H9 (cell line): ENCODE data around the gene ARL16. TPM values are rescaled to one million over a fixed set of nuclear protein-coding genes. Genes with fewer than 3 reads are reported as not detected.

ENCODE experiments used
- DNase-seq: peaks from one replicate; pipeline ENCODE4 v3.0.0-alpha.2; 2017
- H2AFZ ChIP-seq: one replicate; pipeline ENCODE4 v1.6.1; 2013; ENCODE audit warnings: mild to moderate bottlenecking, low read length, control low read depth, moderate library complexity
- H2AK5ac ChIP-seq: 2 replicates; pipeline ENCODE4 v1.6.1; 2013; ENCODE audit warnings: low read length, control low read depth, mixed read lengths; ENCODE audit not compliant: insufficient read length
- H2BK120ac ChIP-seq: one replicate; pipeline ENCODE4 v1.6.1; 2013; ENCODE audit warnings: low read depth, mild to moderate bottlenecking, low read length, control low read depth, inconsistent platforms; ENCODE audit not compliant: poor library complexity, severe bottlenecking
- H2BK12ac ChIP-seq: 2 replicates; pipeline ENCODE4 v1.6.1; 2013; ENCODE audit warnings: low read length, control low read depth, mixed read lengths, low read depth; ENCODE audit not compliant: insufficient read length
- H2BK15ac ChIP-seq: 2 replicates; pipeline ENCODE4 v1.6.1; 2013; ENCODE audit warnings: low read depth, low read length, control low read depth
- H2BK20ac ChIP-seq: one replicate; pipeline ENCODE4 v1.6.1; 2013; ENCODE audit warnings: low read depth, mild to moderate bottlenecking, low read length, control low read depth, inconsistent platforms; ENCODE audit not compliant: poor library complexity, severe bottlenecking
- H2BK5ac ChIP-seq: 2 replicates; pipeline ENCODE4 v1.6.1; 2013; ENCODE audit warnings: low read length, control low read depth, mixed read lengths; ENCODE audit not compliant: insufficient read length
- H3K14ac ChIP-seq: 2 replicates; pipeline ENCODE4 v1.6.1; 2013; ENCODE audit warnings: low read length, control low read depth; ENCODE audit not compliant: insufficient read depth
- H3K18ac ChIP-seq: 2 replicates; pipeline ENCODE4 v1.6.1; 2013; ENCODE audit warnings: low read depth, mild to moderate bottlenecking, mixed read lengths, low read length, control low read depth; ENCODE audit not compliant: insufficient read length
- H3K23ac ChIP-seq: 2 replicates; pipeline ENCODE4 v1.6.1; 2013; ENCODE audit warnings: low read length, control low read depth, mixed read lengths, low read depth; ENCODE audit not compliant: insufficient read length
- H3K23me2 ChIP-seq: 2 replicates; pipeline ENCODE4 v1.6.1; 2013; ENCODE audit warnings: low read depth, mild to moderate bottlenecking, mixed read lengths, low read length, control low read depth; ENCODE audit not compliant: insufficient read length, poor library complexity, severe bottlenecking
- H3K27ac ChIP-seq: 2 replicates; pipeline ENCODE4 v1.5.1; 2013; ENCODE audit warnings: low read length, control low read depth, mixed read lengths, low read depth; ENCODE audit not compliant: insufficient read length
- H3K27me3 ChIP-seq: 2 replicates; pipeline ENCODE4 v1.6.1; 2013; ENCODE audit warnings: low read length, control low read depth, inconsistent platforms; ENCODE audit not compliant: insufficient read depth
- H3K4ac ChIP-seq: 2 replicates; pipeline ENCODE4 v1.6.1; 2013; ENCODE audit warnings: low read depth, mild to moderate bottlenecking, control low read depth, inconsistent platforms, low read length, moderate library complexity
- H3K4me1 ChIP-seq: 2 replicates; pipeline ENCODE4 v1.6.1; 2013; ENCODE audit warnings: low read length, control low read depth, inconsistent platforms; ENCODE audit not compliant: insufficient read depth
- H3K4me2 ChIP-seq: 2 replicates; pipeline ENCODE4 v1.6.1; 2013; ENCODE audit warnings: low read length, control low read depth, mixed read lengths; ENCODE audit not compliant: insufficient read length, insufficient read depth
- H3K56ac ChIP-seq: 2 replicates; pipeline ENCODE4 v1.6.1; 2013; ENCODE audit warnings: low read depth, mild to moderate bottlenecking, mixed read lengths, low read length, control low read depth; ENCODE audit not compliant: insufficient read length
- H3K79me1 ChIP-seq: 2 replicates; pipeline ENCODE4 v1.6.1; 2013; ENCODE audit warnings: low read depth, mild to moderate bottlenecking, moderate library complexity, low read length, control low read depth, inconsistent platforms; ENCODE audit not compliant: insufficient read depth, poor library complexity, severe bottlenecking
- H3K79me2 ChIP-seq: 2 replicates; pipeline ENCODE4 v1.6.1; 2013; ENCODE audit warnings: low read length, control low read depth, inconsistent platforms; ENCODE audit not compliant: insufficient read depth
- H3K9ac ChIP-seq: 2 replicates; pipeline ENCODE4 v1.6.1; 2013; ENCODE audit warnings: low read length, control low read depth, mixed read lengths; ENCODE audit not compliant: insufficient read length; ENCODE audit errors: extremely low read depth
- H3K9me3 ChIP-seq: one replicate; pipeline ENCODE4 v1.6.1; 2013; ENCODE audit warnings: low read depth, low read length, inconsistent platforms; ENCODE audit not compliant: control insufficient read depth
- H3T11ph ChIP-seq: one replicate; pipeline ENCODE4 v1.6.1; 2013; ENCODE audit warnings: mild to moderate bottlenecking, low read length, control low read depth, inconsistent platforms
- H4K20me1 ChIP-seq: one replicate; pipeline ENCODE4 v1.6.1; 2013; ENCODE audit not compliant: control insufficient read depth, insufficient read length, insufficient read depth
- H4K5ac ChIP-seq: 2 replicates; pipeline ENCODE4 v1.6.1; 2013; ENCODE audit warnings: low read depth, mild to moderate bottlenecking, mixed read lengths, low read length, control low read depth; ENCODE audit not compliant: insufficient read length
- H4K8ac ChIP-seq: replicated peaks from 2 replicates; pipeline ENCODE4 v1.6.1; 2013; ENCODE audit warnings: low read length, control low read depth, mixed read lengths, low read depth; ENCODE audit not compliant: insufficient read length
- H4K91ac ChIP-seq: 2 replicates; pipeline ENCODE4 v1.6.1; 2013; ENCODE audit warnings: low read depth, mild to moderate bottlenecking, moderate library complexity, mixed read lengths, low read length, control low read depth; ENCODE audit not compliant: insufficient read length
- H3K27ac Mint-ChIP-seq, 3 experiments: 2 replicates in 2 of 3; 3 replicates in 1 of 3; pipeline ENCODE4 v1.8.0; 2020 to 2021; ENCODE audit warnings: mixed read lengths in 3 of 3, mild to moderate bottlenecking in 1 of 3, moderate library complexity in 1 of 3
- H3K27me3 Mint-ChIP-seq: 2 replicates; pipeline ENCODE4 v1.8.0; 2021; ENCODE audit warnings: low read depth, mild to moderate bottlenecking, moderate library complexity, mixed read lengths
- H3K36me3 Mint-ChIP-seq, 3 experiments: 2 replicates in 2 of 3; 3 replicates in 1 of 3; pipeline ENCODE4 v1.8.0; 2020 to 2021; ENCODE audit warnings: low read depth in 3 of 3, mixed read lengths in 3 of 3; ENCODE audit not compliant: insufficient read depth in 1 of 3
- H3K4me1 Mint-ChIP-seq, 2 experiments: 2 replicates each; pipeline ENCODE4 v1.8.0; 2020; ENCODE audit warnings: mixed read lengths in 2 of 2
- H3K4me3 Mint-ChIP-seq, 2 experiments: 2 replicates in 1 of 2; 3 replicates in 1 of 2; pipeline ENCODE4 v1.8.0; 2020 to 2021; ENCODE audit warnings: mild to moderate bottlenecking in 2 of 2, mixed read lengths in 2 of 2, moderate library complexity in 1 of 2
- H3K9me3 Mint-ChIP-seq, 2 experiments: 2 replicates in 1 of 2; 3 replicates in 1 of 2; pipeline ENCODE4 v1.8.0; 2020; ENCODE audit warnings: mild to moderate bottlenecking in 2 of 2, mixed read lengths in 2 of 2, moderate library complexity in 1 of 2
- WGBS: extraction: QIAGEN DNeasy Blood & Tissue Kit; methylation state at CpG from one replicate; pipeline ENCODE4 v1.1.7; 2013; ENCODE audit warnings: missing lambda C conversion rate, low lambda C conversion rate, mixed read lengths; ENCODE audit not compliant: insufficient read length; ENCODE audit errors: extremely low coverage; 5-methylcytosine and 5-hydroxymethylcytosine counted together
- total RNA-seq: library from RNA; stranded (reverse); gene quantifications from 2 replicates; pipeline ENCODE4 v1.2.1, GENCODE V29; 2021
- TF ChIP-seq, protein P1 (sequence below): fragments of 200-600 bp; sonication (generic); conservative IDR thresholded peaks from 3 replicates; pipeline ENCODE4 v1.8.0; 2021; ENCODE audit warnings: antibody characterized with exemption, mild to moderate bottlenecking

The ARL16 gene
- total RNA-seq, 1 experiment from 2014 or later, result 58.6 TPM

DNA sequence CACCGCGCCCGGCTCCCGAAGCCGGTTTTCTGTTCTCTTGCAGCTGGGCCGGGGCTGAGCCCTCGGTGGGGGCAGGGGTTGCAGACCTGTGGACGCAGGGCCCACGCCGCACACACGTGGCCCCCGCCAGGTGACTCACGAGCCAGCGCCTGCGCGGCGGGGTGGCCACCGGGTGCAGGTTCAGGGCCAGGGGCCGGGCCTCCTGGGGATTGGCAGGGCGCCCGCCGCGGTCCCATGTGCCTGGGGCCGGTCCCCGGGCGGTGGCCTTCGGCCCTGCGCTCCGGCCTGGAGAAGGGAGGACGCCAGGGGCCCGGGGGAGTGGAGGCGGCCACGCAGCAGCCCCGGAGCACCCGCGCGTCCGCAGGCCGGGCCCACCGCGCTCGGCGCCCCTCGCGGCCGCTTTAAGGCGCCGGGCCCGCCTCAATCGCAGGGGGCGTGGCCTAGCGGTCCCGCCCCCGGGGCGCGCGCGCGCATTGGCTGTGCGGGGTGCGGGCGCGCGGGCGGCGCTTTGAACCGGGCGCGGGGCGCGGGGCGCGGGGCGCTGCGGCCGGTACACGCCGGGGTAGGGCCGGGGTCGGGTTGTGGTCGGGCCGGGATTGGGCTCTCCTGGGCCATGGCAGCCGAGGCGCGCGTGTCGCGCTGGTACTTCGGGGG, 28.3 kb upstream of the ARL16 start, which contains the start of gene SLC25A10:
TSS of gene SLC25A10 (plus strand) at position 471 of the 654 bp plus-strand sequence. CDS start at position 614, 143 bp downstream.
- Histone ChIP-seq H2BK12ac (no peak within 1 kb of the TSS), H3K23me2 (peaks cover 20% of the 10 kb centered on the region), H3K79me1 (no peaks in the 10 kb centered on the region), H4K8ac (no peak within 1 kb of the TSS), H3K79me2 (no peaks in the 10 kb centered on the region; the same call in 1 of the 2 replicates), H3K4ac (no peak within 1 kb of the TSS), H2AK5ac (no peak within 1 kb of the TSS), H2BK120ac (no peak within 1 kb of the TSS), H4K5ac (no peak within 1 kb of the TSS), H2BK15ac (no peak within 1 kb of the TSS), H2AFZ (no peak within 1 kb of the TSS), H4K20me1 (no peaks in the 10 kb centered on the region), H4K91ac (no peak within 1 kb of the TSS), H3K9me3 (no peaks in the 10 kb centered on the region), H2BK20ac (no peak within 1 kb of the TSS), H3K27me3 (no peaks in the 10 kb centered on the region), H3K56ac (no peak within 1 kb of the TSS), H3K4me1 (no peaks in the 10 kb centered on the region; the same call in 1 of the 2 replicates), H3K9ac (peak within 1 kb of the TSS; percentile 40), H2BK5ac (no peak within 1 kb of the TSS), H3K27ac (no peak within 1 kb of the TSS), H3K23ac (no peak within 1 kb of the TSS), H3K4me2 (peak within 1 kb of the TSS; percentile 74), H3K18ac (no peak within 1 kb of the TSS), H3K14ac (no peak within 1 kb of the TSS), H3T11ph (no peak within 1 kb of the TSS)
- DNase-seq, result peak; percentile 78
- peaks cover 24% of the 10 kb centered on the region in 2 experiments for H3K4me1 Mint-ChIP-seq
- no peaks in the 10 kb centered on the region; a peak in 1 of 5 replicates for H3K9me3 Mint-ChIP-seq
- H3K4me3 Mint-ChIP-seq, result peak within 1 kb of the TSS; percentile 75 to 95
- WGBS, result no CpG with 5 or more reads among the region's 89 CpGs
- peak within 1 kb of the TSS in 2 of 3 experiments; percentile 59 to 92; a peak in 5 of 7 replicates for H3K27ac Mint-ChIP-seq
- TF ChIP-seq, protein P1, sequence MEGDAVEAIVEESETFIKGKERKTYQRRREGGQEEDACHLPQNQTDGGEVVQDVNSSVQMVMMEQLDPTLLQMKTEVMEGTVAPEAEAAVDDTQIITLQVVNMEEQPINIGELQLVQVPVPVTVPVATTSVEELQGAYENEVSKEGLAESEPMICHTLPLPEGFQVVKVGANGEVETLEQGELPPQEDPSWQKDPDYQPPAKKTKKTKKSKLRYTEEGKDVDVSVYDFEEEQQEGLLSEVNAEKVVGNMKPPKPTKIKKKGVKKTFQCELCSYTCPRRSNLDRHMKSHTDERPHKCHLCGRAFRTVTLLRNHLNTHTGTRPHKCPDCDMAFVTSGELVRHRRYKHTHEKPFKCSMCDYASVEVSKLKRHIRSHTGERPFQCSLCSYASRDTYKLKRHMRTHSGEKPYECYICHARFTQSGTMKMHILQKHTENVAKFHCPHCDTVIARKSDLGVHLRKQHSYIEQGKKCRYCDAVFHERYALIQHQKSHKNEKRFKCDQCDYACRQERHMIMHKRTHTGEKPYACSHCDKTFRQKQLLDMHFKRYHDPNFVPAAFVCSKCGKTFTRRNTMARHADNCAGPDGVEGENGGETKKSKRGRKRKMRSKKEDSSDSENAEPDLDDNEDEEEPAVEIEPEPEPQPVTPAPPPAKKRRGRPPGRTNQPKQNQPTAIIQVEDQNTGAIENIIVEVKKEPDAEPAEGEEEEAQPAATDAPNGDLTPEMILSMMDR, result no peak
- no peaks in the 10 kb centered on the region; the same call in 1 of the 2 replicates for H3K27me3 Mint-ChIP-seq
- peaks cover 5 to 25% (median 8%) of the 10 kb centered on the region in 3 experiments; a peak in 6 of 7 replicates for H3K36me3 Mint-ChIP-seq
